Endothelial cell of umbilical vein (primary cell): ENCODE results near the gene SEC63. TPM values are rescaled to one million over a fixed set of nuclear protein-coding genes. Genes with fewer than 3 reads are reported as not detected.
"Not testable (repeated sequence)": the region's sequence is repeated elsewhere in the genome, so short reads cannot be mapped to it uniquely, and the experiment has no call there.

Experiments
- BruUV-seq: library from RNA; stranded (reverse); fragments of 400-500 nt; replicated peaks from 2 replicates; lab custom pipeline; 2021; lab: Mats Ljungman, UMichigan
- CTCF ChIA-PET: fragments of 300-600, 350-600 bp; sonication (Branson Sonifier 250); formaldehyde crosslinking; loops from one replicate; lab custom pipeline; 2021; ENCODE audit warnings: antibody characterized with exemption, inconsistent platforms; lab: Charles Lee
- POLR2A ChIA-PET: fragments of 300-600, 350-600 bp; sonication (Branson Sonifier 250); formaldehyde crosslinking; loops from one replicate; lab custom pipeline; 2021; ENCODE audit warnings: antibody characterized with exemption, inconsistent platforms; lab: Charles Lee
- DNase-seq: peaks from one replicate; pipeline ENCODE4 v3.0.0-alpha.2; 2011; ENCODE audit warnings: low read depth, low spot score
- FAIRE-seq: peaks from 2 replicates; lab custom pipeline; 2011; peaks lifted over from hg19 to GRCh38; lab: Jason Lieb, UNC
- H2AFZ ChIP-seq: 2 replicates; pipeline ENCODE4 v1.6.0; 2012; ENCODE audit warnings: low read depth, low read length, control low read depth, inconsistent platforms
- H3K27ac ChIP-seq: 2 replicates; pipeline ENCODE4 v1.5.1; 2011; ENCODE audit warnings: low read depth, mild to moderate bottlenecking, control low read depth, low read length, moderate library complexity; ENCODE audit not compliant: insufficient read depth
- H3K27me3 ChIP-seq, 2 experiments: 2 replicates each; pipeline versions ENCODE4 v1.6.0 to v1.6.1; 2011; ENCODE audit warnings: low read length in 2 of 2, mixed read lengths in 1 of 2; ENCODE audit not compliant: control insufficient read depth in 2 of 2, insufficient read depth in 2 of 2
- H3K36me3 ChIP-seq, 2 experiments: 2 replicates in 1 of 2; 3 replicates in 1 of 2; pipeline ENCODE4 v1.5.1; 2011; ENCODE audit warnings: low read length in 2 of 2, mild to moderate bottlenecking in 1 of 2, moderate library complexity in 1 of 2; ENCODE audit not compliant: control insufficient read depth in 2 of 2, insufficient read depth in 2 of 2; ENCODE audit errors: extremely low read depth in 1 of 2
- H3K4me1 ChIP-seq: 3 replicates; pipeline ENCODE4 v1.5.1; 2011; ENCODE audit warnings: mild to moderate bottlenecking, low read length; ENCODE audit not compliant: control insufficient read depth, insufficient read depth; ENCODE audit errors: extremely low read depth
- H3K4me2 ChIP-seq: 2 replicates; pipeline ENCODE4 v1.6.1; 2011; ENCODE audit warnings: low read length, control low read depth, mixed read lengths; ENCODE audit not compliant: insufficient read depth
- H3K4me3 ChIP-seq, 3 experiments: fragments of 200-600 bp in 1 of 3; sonication (generic), shearing (Covaris generic) in 1 of 3; replicated peaks in 1 of 3; 2 replicates each; pipeline ENCODE4 v1.5.1; 2011 to 2016; ENCODE audit warnings: control low read depth in 3 of 3, low read length in 3 of 3, mild to moderate bottlenecking in 2 of 3, inconsistent platforms in 1 of 3, low read depth in 1 of 3, moderate library complexity in 1 of 3; ENCODE audit not compliant: insufficient read depth in 1 of 3
- H3K79me2 ChIP-seq: 2 replicates; pipeline ENCODE4 v1.6.0; 2012; ENCODE audit warnings: low read length, inconsistent platforms; ENCODE audit not compliant: control insufficient read depth, insufficient read depth
- H3K9ac ChIP-seq: replicated peaks from 2 replicates; pipeline ENCODE3; 2011; ENCODE audit warnings: low read length, control low read depth; ENCODE audit not compliant: insufficient read depth; ENCODE audit errors: extremely low read depth
- H3K9me1 ChIP-seq: replicated peaks from 3 replicates; pipeline ENCODE4 v1.6.0; 2011; ENCODE audit warnings: mild to moderate bottlenecking, low read length; ENCODE audit not compliant: control insufficient read depth, insufficient read depth; ENCODE audit errors: extremely low read depth
- H3K9me3 ChIP-seq: replicated peaks from 2 replicates; pipeline ENCODE4 v1.5.1; 2012; ENCODE audit warnings: low read length, inconsistent platforms; ENCODE audit not compliant: control insufficient read depth, insufficient read depth
- H4K20me1 ChIP-seq: replicated peaks from 2 replicates; pipeline ENCODE3; 2011; ENCODE audit warnings: mild to moderate bottlenecking, low read length; ENCODE audit not compliant: control insufficient read depth, insufficient read depth; ENCODE audit errors: extremely low read depth
- EZH2 ChIP-seq: IDR thresholded peaks from 2 replicates; pipeline ENCODE4 v1.6.1; 2012; ENCODE audit warnings: borderline replicate concordance, low read depth, mild to moderate bottlenecking, moderate library complexity, low read length, inconsistent platforms; ENCODE audit not compliant: severe bottlenecking
- FOS ChIP-seq: IDR thresholded peaks from 2 replicates; pipeline ENCODE4 v1.6.1; 2011; ENCODE audit warnings: mild to moderate bottlenecking, low read length, moderate library complexity, borderline replicate concordance; ENCODE audit not compliant: insufficient read depth
- GATA2 ChIP-seq: IDR thresholded peaks from 2 replicates; pipeline ENCODE4 v1.7.0; 2011; ENCODE audit warnings: low read depth, mild to moderate bottlenecking, moderate library complexity, mixed read lengths, low read length; ENCODE audit not compliant: insufficient read length, insufficient read depth
- JUN ChIP-seq: IDR thresholded peaks from 2 replicates; pipeline ENCODE4 v1.6.1; 2011; ENCODE audit warnings: borderline replicate concordance, low read depth; ENCODE audit not compliant: insufficient read length, insufficient read depth
- MAX ChIP-seq: IDR thresholded peaks from 2 replicates; pipeline ENCODE4 v1.6.1; 2011; ENCODE audit not compliant: insufficient read depth, insufficient read length
- MYC ChIP-seq: IDR thresholded peaks from one replicate; pipeline ENCODE4 v1.6.1; 2011; ENCODE audit warnings: mild to moderate bottlenecking, low read depth, low read length
- POLR2A ChIP-seq: IDR thresholded peaks from 2 replicates; pipeline ENCODE4 v1.6.1; 2012; ENCODE audit warnings: low read depth, mild to moderate bottlenecking, control low read depth, low read length
- POLR2AphosphoS5 ChIP-seq: IDR thresholded peaks from 2 replicates; pipeline ENCODE4 v1.6.1; 2012; ENCODE audit warnings: low read depth, mild to moderate bottlenecking, control low read depth, low read length, moderate library complexity; ENCODE audit not compliant: insufficient read depth
- dilution Hi-C: fragments of 300-500 bp; cut with MboI; formaldehyde crosslinking; loops from one replicate; pipeline ENCODE4 v1.15.0; 2019; ENCODE audit warnings: low sequenced_read_pairs; ENCODE audit not compliant: extremely low pct_ligation_motif_present
- intact Hi-C: fragments of 100-400 bp; cut with micrococcal nuclease; formaldehyde crosslinking; loops from one replicate; pipeline ENCODE4 v1.10.0; 2022
- polyA plus RNA-seq, 4 experiments: library from polyadenylated mRNA; depleted of rRNA in 3 of 4; stranded (reverse) in 3 of 4; unstranded in 1 of 4; fragments of >200 nt; gene quantifications; 2 replicates each; pipeline versions ENCODE4 v1.2.1 to v1.2.3, GENCODE V29; 2011 to 2012; ENCODE audit warnings: missing spikeins in 1 of 4
- total RNA-seq: library from RNA; stranded (reverse); gene quantifications from 2 replicates; pipeline ENCODE4 v1.2.3, GENCODE V29; 2021
- TF ChIP-seq, protein P1 (sequence below), 2 donors: IDR thresholded peaks; 1 replicate in 1 of 2; 2 replicates in 1 of 2; pipeline ENCODE4 v1.5.1; 2011; ENCODE audit warnings: low read length in 2 of 2, mild to moderate bottlenecking in 2 of 2, moderate library complexity in 2 of 2, control low read depth in 1 of 2, inconsistent platforms in 1 of 2, low read depth in 1 of 2; ENCODE audit not compliant: insufficient read depth in 1 of 2; ENCODE audit errors: extremely low read depth in 1 of 2

The SEC63 gene
- total and polyA plus RNA-seq, 2 donors (not counting 3 experiments of a cell fraction or from before 2014, with no cell fraction given): 14.8 to 132 TPM

- BruUV-seq: no TSS peak
- H2AFZ ChIP-seq: no peak overlapping the region
- H3K79me2 ChIP-seq: no peaks in the 10 kb centered on the region
- H3K9me1 ChIP-seq: no peaks in the 10 kb centered on the region
- no peaks in the 10 kb centered on the region for H3K27me3 ChIP-seq
- intact Hi-C loops: no loop called here
- H3K27ac ChIP-seq: no peak overlapping the region
- FAIRE-seq (no peak), DNase-seq (no peak)
- no peaks in the 10 kb centered on the region for H3K9me3 ChIP-seq
- dilution Hi-C loops: no loop called here
- no peak for TF ChIP-seq JUN
- H3K4me2 ChIP-seq: no peak overlapping the region
- no peaks in the 10 kb centered on the region for H3K4me1 ChIP-seq
- H3K4me3 ChIP-seq: no peak overlapping the region
- H4K20me1 ChIP-seq: no peaks in the 10 kb centered on the region
- ChIA-PET POLR2A (no interaction called here), CTCF (interaction anchor here (3.0 kb wide), 1 partner anchor 11 kb away, joined by 16 read pairs; no protein-coding TSS in a partner anchor)
- H3K9ac ChIP-seq: no peak overlapping the region
- peaks cover 12 to 22% of the 10 kb centered on the region in 2 experiments for H3K36me3 ChIP-seq
Measured at GRCh38 chr6:107877968-107878367, 80.0 kb downstream of the SEC63 start.

- intact Hi-C loops (no loop called here), dilution Hi-C loops (no loop called here)
- Histone ChIP-seq H3K9me3 (no peaks in the 10 kb centered on the region), H3K36me3 (peaks cover 2 to 8% of the 10 kb centered on the region in 2 experiments), H3K4me1 (no peaks in the 10 kb centered on the region), H4K20me1 (no peaks in the 10 kb centered on the region), H3K27ac (no peak overlapping the region), H3K9me1 (peaks cover 2% of the 10 kb centered on the region), H3K9ac (no peak overlapping the region), H3K79me2 (no peaks in the 10 kb centered on the region), H3K4me3 (no peak overlapping the region), H3K27me3 (no peaks in the 10 kb centered on the region), H2AFZ (no peak overlapping the region), H3K4me2 (no peak overlapping the region)
- TF ChIP-seq MAX: no peak
- no peak for TF ChIP-seq MYC
- no peak for TF ChIP-seq EZH2
- TF ChIP-seq FOS: no peak
- no peak for TF ChIP-seq GATA2
- TF ChIP-seq, protein P1, sequence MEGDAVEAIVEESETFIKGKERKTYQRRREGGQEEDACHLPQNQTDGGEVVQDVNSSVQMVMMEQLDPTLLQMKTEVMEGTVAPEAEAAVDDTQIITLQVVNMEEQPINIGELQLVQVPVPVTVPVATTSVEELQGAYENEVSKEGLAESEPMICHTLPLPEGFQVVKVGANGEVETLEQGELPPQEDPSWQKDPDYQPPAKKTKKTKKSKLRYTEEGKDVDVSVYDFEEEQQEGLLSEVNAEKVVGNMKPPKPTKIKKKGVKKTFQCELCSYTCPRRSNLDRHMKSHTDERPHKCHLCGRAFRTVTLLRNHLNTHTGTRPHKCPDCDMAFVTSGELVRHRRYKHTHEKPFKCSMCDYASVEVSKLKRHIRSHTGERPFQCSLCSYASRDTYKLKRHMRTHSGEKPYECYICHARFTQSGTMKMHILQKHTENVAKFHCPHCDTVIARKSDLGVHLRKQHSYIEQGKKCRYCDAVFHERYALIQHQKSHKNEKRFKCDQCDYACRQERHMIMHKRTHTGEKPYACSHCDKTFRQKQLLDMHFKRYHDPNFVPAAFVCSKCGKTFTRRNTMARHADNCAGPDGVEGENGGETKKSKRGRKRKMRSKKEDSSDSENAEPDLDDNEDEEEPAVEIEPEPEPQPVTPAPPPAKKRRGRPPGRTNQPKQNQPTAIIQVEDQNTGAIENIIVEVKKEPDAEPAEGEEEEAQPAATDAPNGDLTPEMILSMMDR (IDR thresholded peaks at IDR 0.05; ENCODE audit: extremely low read depth in 1 of 2, insufficient read depth in 1 of 2, low read depth in 1 of 2, low read length in 2 of 2): no peak
- TF ChIP-seq JUN: no peak
- TF ChIP-seq POLR2AphosphoS5: no peak
- no peak for TF ChIP-seq POLR2A
- DNase-seq: no peak
- POLR2A ChIA-PET: no interaction called here
- no TSS peak for BruUV-seq
- CTCF ChIA-PET: no interaction called here
- no peak for FAIRE-seq
Measured at GRCh38 chr6:107871976-107872375, 86.0 kb downstream of the SEC63 start.

- BruUV-seq, POLR2A ChIA-PET, intact Hi-C loops: not testable (repeated sequence)
Measured at GRCh38 chr6:107871512-107871911, 86.5 kb downstream of the SEC63 start.

More at GRCh38 chr6:107871512-107871911, 86.5 kb downstream of the SEC63 start:
- dilution Hi-C loops, FAIRE-seq, H3K27ac ChIP-seq, H3K79me2 ChIP-seq, H2AFZ ChIP-seq, DNase-seq, H3K27me3 ChIP-seq, H3K4me2 ChIP-seq, H3K9me1 ChIP-seq, H3K9ac ChIP-seq, H3K36me3 ChIP-seq, H4K20me1 ChIP-seq, H3K4me3 ChIP-seq, H3K9me3 ChIP-seq, H3K4me1 ChIP-seq: not testable (repeated sequence)
- CTCF ChIA-PET: interaction anchor here (1.3 kb wide), 1 partner anchor 24 kb away, joined by 6 read pairs; no protein-coding TSS in a partner anchor
